Occipital lobe (tissue), 2 donors: ENCODE measurements around the gene MBNL1. TPM values are rescaled to one million over a fixed set of nuclear protein-coding genes. Genes with fewer than 3 reads are reported as not detected.
"Not testable (repeated sequence)": the region's sequence is repeated elsewhere in the genome, so short reads cannot be mapped to it uniquely, and the experiment has no call there.

Experiments
- DNase-seq: peaks from one replicate; lab custom pipeline; 2025; lab: John Stamatoyannopoulos, UW
- total RNA-seq: library from RNA; depleted of rRNA; stranded (reverse); fragments of >200 nt; gene quantifications from one replicate; pipeline ENCODE4 v1.2.3, GENCODE V29; 2014

MBNL1 gene
- total RNA-seq, 1 donor from 2014 or later = 68.5 TPM

DNA sequence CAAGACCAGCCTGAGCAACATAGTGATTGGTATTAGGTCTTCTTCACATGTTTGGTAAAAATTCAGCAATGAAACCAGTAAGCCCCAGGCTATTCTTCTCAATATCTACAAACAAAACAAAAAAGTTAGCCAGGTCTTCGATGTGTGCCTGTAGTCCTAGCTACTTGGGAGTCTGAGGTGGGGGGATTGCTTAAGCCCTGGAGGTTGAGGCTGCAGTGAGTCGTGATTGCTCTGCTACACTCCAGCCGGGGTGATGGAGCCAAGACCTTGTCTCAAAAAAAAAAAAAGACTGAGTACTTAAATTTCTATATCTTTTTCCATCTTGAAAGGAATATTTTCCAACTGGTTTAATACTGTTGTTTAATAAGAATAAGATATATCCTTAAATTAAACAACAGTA lies 106.8 kb downstream of the MBNL1 start:
- DNase-seq = no peak

- peak; percentile 10 for DNase-seq
These were observed 107.8 kb downstream of the MBNL1 start for GRCh38 chr3:152376351-152377183.

GRCh38 chr3:152377184-152377570 lies 108.4 kb downstream of the MBNL1 start:
- DNase-seq = no peak

GRCh38 chr3:152379415-152380042 lies 110.8 kb downstream of the MBNL1 start:
- no peak for DNase-seq

DNA sequence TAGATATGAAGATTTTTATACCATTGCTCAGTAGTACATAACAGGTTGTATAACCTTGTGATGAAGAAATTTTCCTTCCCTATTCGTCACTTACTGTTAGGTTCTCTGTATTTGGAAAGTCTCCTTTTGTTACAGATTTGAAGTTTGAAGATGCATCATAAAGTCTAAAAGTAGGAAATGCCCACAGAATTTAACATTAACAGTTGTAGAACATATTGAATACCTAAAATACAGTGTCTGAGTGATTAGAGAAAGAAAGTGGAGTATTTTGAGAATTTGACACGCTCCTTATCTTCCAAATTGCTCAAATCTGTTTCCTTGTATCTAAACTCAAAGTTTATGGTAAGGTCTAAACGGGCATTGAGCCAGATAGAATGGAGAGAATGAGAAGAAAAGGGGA lies 111.3 kb downstream of the MBNL1 start:
- no peak for DNase-seq

GRCh38 chr3:152381881-152382295 lies 113.2 kb downstream of the MBNL1 start:
- no peak for DNase-seq

GRCh38 chr3:152382312-152383135 lies 113.8 kb downstream of the MBNL1 start:
- DNase-seq = no peak

DNA sequence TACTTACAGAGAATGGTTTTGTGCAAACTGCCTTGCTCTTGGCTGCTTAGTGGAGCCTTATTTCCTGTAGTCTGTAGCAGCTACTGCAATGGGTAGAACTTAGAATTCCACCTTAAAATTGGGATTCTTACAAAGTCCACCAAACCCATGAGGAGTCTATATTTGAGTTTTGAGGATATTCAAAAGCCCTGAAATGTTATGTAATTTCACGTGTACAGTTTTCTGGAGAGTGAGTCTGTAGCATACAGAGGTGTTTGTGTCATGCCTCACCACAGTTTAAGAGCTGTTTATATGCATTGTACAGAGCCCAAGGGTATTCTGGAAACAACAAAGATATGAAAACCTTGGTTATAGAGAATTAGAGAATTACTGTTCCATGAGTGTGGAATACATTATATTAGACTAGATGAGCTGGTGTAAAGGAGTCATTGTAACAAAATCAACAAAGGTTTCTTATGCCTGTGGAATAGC lies 114.4 kb downstream of the MBNL1 start:
- no peak for DNase-seq

- DNase-seq = no peak
These were observed 115.7 kb downstream of the MBNL1 start for GRCh38 chr3:152384412-152384811.

DNA sequence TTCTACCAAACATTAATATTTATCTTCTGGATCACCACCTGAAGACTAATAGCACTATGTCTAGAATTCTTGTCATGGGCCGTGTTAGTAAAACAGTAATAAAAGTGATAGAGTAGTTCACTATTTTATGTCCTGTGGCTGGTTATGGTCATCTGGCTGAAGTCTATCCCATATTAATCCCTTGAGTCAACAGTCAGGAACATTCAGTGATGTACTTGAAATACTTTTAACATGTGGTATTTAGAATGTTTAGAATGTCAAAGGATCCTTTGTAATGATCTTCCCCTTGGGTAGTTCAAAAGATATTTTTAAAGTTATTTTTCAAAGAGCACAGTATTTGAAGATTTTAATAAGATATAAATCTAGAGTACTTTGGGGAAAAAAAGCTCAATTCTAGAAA lies 117.0 kb downstream of the MBNL1 start:
- no peak for DNase-seq

DNA sequence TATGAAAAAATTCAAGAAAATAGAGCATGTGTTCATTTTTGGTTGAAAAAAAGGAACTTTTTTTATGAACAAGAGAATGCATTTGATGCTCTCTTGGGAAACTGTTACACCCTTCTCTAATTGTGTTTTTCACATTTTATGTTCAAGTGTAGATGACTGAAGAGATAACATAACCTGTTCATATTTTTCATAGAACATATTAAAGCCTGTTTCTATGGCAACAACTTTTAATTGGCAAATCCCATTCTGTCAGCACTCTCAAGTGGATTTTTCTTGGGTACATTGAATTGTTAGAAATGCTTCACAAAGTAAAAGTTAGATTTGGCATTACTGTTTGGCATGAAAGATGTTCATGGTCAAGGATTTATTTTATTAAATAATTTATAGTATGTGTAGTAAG lies 117.5 kb downstream of the MBNL1 start:
- no peak for DNase-seq

DNA sequence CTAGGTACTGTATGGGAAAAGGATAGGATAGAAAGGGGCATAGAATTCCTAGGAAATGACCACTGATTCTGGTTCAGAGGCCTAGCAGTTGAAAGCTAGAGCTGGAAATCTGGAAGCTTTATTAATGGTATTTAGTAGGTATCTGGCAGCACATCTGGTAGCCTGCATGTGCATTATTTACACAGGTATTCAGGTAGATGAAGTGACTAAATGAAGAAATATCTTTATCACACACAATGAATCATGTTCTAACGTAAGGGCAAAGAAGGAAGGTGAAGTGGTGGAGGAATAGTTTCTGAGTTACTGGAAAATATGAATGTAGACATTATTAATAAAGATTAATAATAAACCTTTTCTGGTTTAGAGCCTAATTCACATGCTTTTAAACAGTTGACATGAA lies 119.9 kb downstream of the MBNL1 start:
- no peak for DNase-seq

DNA sequence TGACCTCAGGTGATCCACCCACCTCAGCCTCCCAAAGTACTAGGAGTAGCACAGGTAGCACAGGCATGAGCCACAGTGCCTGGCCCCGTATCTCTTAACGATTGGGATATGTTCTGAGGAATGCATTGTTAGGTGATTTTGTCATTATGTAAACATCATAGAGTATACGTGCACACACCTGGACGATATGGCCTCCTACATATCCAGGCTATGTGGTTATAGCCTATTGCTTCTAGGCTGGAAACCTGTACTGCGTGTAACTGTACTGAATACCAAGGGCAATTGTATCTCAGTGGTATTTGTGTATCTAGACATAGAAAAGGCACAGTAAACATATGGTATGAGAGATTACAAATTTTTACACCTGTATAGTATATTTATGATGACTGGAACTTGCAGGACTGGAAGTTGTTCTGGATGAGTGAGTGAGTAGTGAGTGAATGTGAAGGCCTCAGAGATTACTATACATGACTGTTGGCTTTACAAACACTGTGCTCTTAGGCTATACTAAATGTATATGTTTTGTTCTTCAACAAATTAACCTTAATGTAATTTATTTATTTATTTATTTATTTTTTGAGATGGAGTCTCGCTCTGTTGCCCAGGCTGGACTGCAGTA lies 120.7 kb downstream of the MBNL1 start:
- DNase-seq = no peak

DNA sequence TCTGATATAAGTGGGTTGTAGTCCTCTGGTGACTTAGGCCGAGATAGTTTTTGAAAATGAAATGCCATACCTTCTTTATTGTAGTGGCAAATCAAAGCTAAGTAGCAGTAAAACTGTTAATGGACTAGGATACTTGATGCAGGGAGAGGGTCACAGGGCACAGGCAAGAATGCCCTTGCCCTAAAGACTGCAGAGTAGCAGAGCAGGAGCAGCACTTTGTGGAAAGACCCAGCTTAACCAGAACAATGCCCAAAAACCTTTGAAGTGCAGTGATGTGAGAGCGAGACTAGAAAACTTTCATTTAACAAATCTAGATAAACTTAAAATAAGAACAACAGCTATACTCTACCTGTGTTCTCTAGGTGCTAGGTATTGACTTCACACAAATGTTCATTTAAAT lies 121.9 kb downstream of the MBNL1 start:
- DNase-seq = no peak

DNA sequence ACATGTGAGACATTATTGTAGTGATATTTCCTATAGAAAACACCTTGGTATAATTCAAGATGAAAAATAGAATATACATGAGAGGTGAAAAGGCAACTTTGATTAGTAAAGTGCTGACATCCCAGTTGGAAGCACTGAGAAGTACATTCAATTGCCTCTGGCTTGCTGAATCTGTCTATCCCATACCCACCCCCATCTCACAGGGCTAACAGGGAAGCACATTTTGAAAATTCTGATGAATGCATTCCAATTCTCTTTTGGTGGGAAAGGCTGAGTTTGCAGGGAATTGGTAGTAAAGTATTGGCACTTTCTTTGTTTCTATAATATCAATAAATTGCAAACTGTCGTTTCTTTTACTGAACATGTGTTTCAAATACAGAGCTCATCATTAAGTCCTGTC lies 122.9 kb downstream of the MBNL1 start:
- DNase-seq = no peak

DNA sequence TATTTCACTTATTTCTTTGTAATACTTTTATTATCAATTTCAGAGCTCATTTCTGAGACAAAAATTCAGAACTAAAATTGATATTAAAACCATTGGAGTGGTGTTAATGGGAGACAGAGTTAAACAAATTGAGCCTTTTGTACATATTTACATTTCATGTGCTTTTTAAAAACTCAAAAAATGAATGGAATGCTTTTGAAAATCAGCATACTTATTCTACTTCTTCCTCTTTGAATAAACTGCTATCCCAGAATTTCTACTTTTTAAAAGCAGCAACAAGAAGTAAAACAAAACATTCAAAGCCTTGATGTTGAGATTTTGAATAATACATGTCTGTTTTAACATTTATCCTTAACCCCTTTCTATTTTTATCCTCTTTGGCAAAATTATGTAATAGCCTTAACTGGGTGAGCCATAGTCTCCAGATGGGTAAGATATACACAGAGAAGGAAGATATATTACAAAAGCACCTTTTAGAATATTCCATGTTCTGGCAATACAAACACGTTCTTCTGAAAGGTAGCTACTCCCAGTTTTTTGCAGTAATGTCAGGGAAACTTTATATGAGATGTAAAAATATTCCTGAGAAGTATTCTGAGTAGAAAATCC lies 123.6 kb downstream of the MBNL1 start:
- no peak for DNase-seq

- no peak for DNase-seq
These were observed 125.5 kb downstream of the MBNL1 start for GRCh38 chr3:152394246-152394645.

- DNase-seq = no peak
These were observed 127.0 kb downstream of the MBNL1 start for GRCh38 chr3:152395764-152396163.

GRCh38 chr3:152396867-152397266 lies 128.1 kb downstream of the MBNL1 start:
- no peak for DNase-seq

DNA sequence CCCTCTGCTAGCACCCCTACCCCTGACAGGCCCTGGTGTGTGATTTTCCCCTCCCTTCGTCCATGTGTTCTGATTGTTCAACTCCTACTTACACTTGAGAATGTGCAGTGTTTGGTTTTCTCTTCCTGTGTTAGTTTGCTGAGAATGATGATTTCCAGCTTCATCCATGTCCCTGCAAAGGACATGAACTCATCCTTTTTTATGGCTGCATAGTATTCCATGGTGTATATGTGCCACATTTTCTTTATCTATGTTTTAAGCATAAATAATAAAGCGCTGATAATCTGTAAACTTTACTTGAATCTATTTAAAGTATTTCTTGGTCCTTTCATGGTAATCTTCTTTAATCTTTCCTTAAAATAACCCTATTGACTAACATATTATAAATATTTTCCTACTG lies 128.6 kb downstream of the MBNL1 start:
- DNase-seq = not testable (repeated sequence)

DNA sequence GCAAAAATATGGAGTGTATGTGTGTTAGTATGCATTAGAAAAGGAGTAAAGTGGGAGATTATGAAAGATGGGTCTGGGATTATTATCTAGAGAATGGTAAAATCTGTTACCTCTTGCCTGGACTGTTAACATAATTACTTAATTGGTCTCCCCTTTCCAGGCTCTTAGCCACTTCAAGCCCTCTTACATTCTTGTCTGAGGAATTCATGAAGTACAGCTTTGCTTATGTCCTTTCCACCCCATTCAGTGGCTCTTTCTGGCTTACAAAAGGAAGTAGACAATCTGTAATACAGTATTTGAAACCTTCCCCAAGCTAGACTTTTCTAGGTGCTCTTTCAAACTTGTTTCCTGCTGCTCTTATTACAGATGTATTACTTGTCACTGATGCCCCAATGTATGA lies 129.8 kb downstream of the MBNL1 start:
- DNase-seq = no peak
